Inferior parietal cortex (tissue), 1 donor: ENCODE data around the gene PNRC1.
"Not testable (repeated sequence)": the region's sequence is repeated elsewhere in the genome, so short reads cannot be mapped to it uniquely, and the experiment has no call there.

Source experiments
- DNase-seq: peaks from one replicate; pipeline ENCODE4 v3.0.0-alpha.2; 2016; ENCODE audit errors: extremely low spot score

PNRC1 gene

DNA sequence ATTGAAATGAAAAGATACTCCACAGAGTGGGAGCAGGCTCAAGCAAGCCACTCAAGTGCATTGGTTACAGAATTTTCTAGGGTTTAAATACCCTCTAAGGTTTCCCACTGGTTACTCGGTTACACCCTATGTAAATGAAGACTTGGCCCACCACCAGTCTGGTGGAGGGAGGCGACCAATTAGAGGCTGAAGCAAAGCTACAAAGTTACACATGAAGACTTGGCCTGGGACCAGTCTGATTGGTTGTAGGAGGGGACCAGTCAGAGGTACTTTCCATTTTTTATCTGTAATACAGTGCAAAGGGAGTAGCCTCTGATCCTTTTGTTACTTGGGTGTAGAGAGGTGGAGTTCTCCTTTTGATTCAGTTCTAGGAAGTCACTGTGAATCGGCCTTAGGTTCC is 29.7 kb downstream of the PNRC1 start:
- no peak for DNase-seq

DNA sequence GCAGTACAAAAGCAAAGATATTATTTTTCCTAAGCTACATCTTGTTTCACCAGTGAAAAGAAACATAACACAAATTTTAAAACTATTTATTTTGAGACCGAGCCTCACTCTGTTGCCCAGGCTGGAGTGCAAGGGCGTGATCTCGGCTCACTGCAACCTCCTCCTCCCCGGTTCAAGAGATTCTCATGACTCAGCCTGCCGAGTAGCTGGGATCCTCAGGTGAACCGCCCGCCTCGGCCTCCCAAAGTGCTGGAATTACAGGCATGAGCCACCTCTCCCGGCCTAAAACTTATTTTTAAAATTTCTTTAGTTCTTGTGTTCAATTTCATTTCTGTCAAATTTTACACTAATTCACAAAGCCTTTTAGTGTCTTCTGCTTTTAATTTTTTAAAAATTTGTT is 31.4 kb downstream of the PNRC1 start:
- no peak for DNase-seq

DNA sequence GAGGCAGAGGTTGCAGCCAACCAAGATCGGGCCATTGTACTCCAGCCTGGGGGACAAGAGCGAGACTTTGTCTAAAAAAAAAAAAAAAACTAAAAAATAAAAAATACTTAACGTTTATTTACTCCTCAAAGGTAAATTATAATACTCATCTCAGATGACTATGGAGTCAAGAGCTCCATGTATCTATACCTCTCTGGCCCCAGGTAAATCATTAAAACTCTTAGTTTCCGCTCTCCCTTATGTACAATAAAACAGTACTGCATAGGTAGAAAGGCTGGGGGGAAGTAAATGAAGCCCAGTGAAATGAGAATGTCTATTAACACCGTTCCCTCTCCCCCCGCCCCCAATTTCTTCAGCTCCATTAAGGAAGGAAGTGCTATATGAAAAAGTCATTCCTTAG is 36.2 kb downstream of the PNRC1 start:
- no peak for DNase-seq

DNA sequence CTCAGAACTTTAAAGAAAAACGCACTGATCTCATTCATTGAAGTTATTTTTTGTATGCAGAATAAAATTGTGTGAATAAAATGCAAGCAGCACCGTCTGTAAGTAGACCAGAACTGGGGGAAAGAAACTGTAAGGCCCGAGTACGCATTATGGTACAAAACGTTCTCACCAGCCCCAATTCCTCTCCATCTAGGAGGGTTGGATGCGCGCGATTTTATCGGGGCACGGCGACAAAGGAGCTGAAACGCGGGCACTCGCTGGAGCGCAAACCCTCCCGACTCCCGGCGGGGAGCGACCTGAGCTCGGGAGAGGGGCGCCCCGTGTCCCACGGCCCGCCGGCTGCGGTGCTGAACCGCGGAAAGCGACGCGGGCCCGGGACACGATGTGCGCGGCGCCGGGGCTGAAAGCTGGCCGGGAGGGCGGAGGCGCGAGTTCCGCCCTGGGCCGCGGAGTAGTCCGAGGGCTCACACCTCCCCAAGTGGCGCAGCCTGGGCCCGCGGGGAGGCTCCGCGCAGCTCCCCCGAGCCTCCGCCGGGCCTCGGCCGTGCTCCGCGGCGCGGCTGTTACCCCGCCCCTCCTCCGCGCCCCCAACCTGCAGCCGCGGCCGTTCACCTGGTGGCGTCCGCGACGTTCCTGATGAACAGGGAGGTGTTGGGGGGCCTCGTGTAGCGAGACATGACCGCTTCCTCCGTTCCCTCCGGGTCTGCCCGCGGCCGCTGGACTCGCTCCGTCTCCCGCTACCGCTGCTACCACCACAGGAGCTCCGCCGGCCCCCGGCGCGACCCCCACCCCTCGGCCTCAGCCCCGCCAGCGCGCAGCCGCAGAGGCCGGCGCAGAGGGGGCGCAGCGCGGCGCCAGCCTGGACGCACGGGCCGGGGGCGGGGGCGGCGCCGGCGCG is 36.9 kb downstream of the PNRC1 start, which contains the start of gene SRSF12:
Gene SRSF12, minus strand, starts transcription at position 861 of the 898 bp plus-strand sequence. Its CDS starts 184 bp downstream, at position 677.
- DNase-seq, result no peak

DNA sequence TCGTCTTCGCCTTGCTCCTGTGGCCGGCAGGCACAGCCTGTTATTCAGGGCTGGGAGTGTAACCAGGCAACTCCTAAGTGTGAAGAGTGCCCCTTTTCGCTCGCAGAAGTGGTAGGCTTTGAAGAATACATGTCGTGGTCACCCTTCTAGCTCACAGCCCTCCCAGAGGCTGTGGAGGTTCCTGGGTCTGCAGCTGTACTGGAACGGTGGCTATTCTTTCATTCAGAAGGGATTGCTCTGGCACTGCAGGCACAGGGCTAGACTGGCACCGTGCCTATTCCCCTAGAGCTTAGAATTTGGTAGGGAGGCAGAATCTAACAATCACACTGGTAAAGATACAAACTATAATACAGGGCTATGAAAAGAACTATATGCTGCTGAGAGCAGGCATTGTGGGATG is 38.4 kb downstream of the PNRC1 start:
- no peak for DNase-seq

DNA sequence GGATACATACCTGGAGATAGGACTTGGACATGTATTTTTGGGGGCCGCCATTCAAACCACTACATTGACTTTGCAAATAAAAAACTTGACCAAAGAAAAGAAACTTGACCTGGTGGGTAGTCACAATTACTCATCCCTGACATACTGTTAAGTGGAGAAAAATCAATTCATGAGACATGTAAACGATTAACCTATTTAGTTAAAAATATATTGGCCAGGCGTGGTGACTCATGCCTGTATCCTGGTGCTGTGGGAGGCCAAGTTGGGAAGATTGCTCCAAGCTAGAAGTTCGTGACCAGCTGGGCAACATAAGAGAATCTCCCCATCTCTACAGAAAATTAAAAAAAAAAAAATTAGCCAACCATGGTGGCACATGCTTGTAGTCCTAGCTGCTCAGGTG is 39.8 kb downstream of the PNRC1 start:
- DNase-seq, result no peak

DNA sequence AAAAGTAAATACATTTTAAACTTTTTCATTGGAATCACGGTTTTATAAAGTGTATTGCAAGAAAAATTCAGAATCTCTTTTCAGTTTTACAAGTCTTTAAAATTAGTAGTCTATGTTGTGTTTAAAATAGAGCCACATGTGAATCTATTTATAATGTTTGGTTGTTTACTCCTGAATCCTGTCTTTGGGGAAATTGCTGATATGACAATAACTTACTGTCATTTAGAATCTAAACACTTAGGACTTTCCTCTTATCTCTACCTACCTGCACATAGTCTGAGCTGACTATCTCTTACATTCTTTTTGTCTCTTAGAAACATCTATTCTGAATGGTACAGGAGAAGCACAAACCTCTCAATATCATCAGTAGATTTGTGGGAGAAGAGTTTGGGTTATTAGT is 41.4 kb downstream of the PNRC1 start:
- no peak for DNase-seq

DNA sequence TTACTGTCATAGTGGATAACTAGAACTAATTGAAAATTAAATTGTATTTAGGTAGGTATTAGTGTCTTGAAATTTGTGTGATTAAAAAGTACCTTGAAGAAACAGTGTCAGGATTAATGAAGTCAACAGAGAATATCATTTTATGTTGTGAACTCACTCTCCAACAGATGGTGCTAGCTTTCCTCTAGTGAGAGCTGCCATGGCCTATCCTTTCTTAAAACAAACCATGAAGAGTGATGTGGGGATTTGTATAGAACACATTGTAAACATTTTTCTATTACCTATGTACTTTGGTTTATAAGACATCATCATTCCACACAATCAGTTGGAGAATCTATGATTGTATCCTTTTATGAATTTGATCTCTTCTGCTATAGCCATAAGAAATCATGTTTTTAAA is 42.1 kb downstream of the PNRC1 start:
- peak; percentile 50 for DNase-seq

DNA sequence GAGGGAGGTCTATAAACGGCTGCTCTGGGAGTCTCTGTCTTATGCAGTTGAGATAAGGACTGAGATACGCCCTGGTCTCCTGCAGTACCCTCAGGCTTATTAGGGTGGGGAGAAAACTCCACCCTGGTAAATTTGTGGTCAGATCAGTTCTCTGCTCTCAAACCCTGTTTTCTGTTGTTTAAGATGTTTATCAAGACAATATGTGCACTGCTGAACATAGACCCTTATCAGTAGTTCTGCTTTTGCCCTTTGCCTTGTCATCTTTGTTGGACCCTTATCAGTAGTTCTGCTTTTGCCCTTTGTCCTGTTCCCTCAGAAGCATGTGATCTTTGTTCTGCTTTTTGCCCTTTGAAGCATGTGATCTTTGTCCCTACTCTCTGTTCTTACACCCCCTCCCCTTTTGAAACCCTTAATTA is 47.7 kb downstream of the PNRC1 start:
- DNase-seq, result not testable (repeated sequence)

DNA sequence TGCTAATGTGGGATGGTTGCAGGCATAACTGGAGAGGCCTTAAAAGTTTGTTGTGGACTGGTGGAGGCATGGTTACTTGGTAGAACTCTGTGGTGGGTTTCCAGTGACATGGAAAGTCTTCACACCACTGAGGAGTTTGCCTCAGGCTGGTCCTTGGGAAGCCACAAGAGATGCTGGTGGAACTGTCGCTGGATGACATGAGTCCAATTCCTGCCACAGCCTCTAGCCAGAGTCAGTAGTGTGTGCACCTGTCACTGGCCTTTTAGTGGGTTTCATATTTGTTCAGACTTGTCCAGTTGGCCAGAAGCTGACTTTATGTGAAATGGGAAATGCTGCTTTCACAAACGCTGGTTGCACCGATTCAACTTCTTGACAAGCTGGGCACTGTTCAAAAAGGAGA is 51.0 kb downstream of the PNRC1 start:
- no peak for DNase-seq

DNA sequence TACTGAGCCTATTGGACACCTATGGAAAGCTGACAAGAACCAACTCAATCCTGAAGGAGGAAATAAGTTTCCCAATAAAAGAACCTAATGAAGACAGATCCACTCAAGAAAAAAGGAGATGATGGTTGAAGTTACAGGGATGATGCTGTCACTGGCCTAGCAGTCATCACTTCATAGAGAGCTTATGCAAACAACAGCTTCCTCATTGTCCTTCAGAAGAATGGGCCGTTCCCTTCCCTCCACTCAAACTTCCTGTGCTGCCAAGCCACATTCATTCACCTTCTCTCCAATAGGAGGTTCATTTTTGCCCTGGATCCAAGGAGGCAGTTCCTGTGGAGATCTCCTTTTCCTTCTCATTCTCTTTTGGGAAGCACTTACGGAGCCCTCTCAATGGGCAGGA is 51.5 kb downstream of the PNRC1 start:
- DNase-seq, result no peak

DNA sequence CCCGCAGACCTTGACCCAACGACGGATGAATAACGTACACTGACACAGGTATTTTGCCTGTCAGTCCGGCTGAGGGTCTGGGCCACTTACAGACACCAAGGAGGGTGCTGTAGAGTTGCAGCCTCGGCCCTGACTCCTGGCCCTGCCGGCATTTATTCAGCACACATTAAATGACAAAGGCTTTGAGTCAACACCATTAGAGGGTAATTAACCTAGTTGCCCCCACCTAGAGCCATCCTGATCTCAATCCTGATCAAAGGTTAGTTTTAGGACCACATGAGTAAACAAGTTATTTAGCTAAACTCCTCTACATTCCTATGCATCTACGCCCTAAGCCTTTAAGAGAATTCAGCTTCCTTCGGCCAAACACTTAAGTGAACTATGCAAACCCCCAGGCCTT is 53.4 kb downstream of the PNRC1 start:
- DNase-seq, result no peak

DNA sequence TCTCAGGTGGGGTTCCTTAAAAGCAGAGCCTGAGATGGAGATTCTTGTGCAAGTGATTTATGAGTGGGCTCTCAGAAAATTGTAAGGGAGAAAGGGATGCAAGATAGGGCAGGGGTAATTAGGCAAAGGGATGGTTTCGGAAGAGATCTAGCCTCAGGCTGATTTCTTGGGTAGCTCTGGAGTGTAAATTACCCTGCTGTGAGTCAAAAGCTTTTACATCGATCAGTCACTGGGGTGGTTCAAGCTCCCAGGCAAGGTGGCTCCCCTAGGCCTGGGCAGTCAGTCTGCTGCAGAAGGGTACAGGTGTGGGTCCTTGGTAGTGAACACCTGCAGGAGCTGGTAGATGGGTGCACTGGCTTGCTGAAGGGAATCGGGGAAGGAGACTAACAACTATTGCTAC is 54.2 kb downstream of the PNRC1 start:
- no peak for DNase-seq
